NCI-H2081 treated with DMSO at 0.1 percent for 48 hours (cell line): ENCODE results near the gene KXD1.

ENCODE experiments used
- DNase-seq: peaks from one replicate; lab custom pipeline; 2025; lab: John Stamatoyannopoulos, UW

The KXD1 gene

GRCh38 chr19:18601875-18602274, 44.2 kb downstream of the KXD1 start:
- DNase-seq = no peak

GRCh38 chr19:18603255-18603957, 45.7 kb downstream of the KXD1 start:
- no peak for DNase-seq

DNA sequence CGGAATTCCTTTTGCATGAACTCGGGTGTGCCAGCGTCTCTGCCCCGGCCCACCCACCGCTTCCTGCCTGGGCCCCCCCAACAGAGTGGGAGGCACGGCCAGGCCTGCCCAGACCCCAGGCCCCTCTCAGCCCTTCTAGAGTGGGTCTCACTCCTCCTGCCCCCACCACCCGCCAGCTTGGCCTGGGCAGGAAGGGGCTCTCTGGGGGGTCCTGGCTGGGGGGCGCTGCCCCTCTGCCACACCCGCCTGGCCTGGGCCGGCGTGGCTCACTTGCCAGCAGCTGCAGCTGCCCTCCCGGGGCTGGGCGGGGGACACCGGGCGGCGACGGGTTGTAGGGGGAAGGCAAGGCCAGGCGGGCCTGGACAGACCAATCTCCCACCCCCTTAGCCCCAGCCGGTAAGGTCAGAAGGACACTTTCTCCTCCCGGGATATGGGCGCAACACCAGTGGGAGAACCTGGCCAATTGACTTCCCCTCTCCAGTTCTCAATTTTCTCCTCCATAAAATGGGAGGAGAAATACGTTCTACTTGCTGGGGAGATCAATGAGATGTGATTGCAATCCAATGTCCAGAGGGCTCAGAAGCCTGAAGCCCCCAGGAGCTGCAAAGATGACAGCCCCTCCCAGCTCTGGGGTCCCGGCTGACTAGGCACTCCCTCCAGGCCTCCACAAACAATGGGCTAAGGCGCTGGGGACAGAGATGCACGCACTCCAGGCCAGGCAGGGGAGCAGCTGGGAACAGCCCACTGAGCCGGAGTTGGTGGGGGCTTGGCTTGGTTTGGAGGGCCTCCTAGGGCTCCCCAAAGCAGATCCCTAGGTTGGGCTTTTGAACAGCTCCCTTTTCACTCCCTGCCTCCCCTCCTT, 46.5 kb downstream of the KXD1 start:
- no peak for DNase-seq

GRCh38 chr19:18604820-18605159, 47.1 kb downstream of the KXD1 start:
- DNase-seq = no peak

- DNase-seq = no peak
These were observed 47.5 kb downstream of the KXD1 start for GRCh38 chr19:18605196-18605545.

DNA sequence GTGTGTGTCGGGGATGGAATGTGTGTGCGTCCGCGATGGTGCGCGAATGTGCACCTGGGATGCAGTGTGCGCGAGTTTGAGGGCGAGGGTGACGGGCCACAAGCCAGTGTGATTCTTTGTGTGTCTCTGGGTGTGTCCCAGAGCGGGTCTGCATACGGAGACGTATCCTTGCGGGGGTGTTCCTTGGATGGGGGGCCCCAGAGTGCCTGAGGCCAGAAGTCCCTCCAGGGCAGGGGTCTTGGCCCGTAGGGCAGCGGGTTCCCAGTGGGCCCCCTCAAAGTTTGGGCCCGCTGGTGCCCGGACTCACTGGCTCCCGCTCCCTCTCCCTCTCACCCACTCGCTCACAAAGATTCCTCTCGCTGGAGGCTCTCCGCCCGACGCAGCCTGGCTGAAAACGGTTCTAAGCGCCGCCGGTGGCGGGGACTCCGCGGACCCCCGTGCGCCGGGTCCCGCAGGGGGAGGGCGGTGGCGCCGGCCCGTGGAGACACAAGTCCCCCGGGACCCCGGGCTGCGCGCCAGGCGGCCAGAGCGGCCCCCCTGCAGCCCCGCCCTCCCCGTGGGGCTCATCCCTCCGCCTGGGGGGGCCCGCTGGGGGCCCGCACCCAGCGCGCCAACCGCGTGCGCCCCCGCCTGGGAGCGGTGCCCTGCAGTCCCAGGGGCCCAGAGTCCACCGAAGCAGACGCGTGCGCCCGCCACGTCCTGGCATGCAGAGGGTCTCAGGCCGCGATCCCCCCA, 48.0 kb downstream of the KXD1 start:
- no peak for DNase-seq

GRCh38 chr19:18606281-18607225, 48.9 kb downstream of the KXD1 start, which contains the start of gene CRLF1:
Gene CRLF1 (minus strand): TSS chr19:18606799. CDS start chr19:18606656, 143 bp downstream.
- DNase-seq = no peak

- no peak for DNase-seq
These were observed 49.8 kb downstream of the KXD1 start for GRCh38 chr19:18607226-18608101.

DNA sequence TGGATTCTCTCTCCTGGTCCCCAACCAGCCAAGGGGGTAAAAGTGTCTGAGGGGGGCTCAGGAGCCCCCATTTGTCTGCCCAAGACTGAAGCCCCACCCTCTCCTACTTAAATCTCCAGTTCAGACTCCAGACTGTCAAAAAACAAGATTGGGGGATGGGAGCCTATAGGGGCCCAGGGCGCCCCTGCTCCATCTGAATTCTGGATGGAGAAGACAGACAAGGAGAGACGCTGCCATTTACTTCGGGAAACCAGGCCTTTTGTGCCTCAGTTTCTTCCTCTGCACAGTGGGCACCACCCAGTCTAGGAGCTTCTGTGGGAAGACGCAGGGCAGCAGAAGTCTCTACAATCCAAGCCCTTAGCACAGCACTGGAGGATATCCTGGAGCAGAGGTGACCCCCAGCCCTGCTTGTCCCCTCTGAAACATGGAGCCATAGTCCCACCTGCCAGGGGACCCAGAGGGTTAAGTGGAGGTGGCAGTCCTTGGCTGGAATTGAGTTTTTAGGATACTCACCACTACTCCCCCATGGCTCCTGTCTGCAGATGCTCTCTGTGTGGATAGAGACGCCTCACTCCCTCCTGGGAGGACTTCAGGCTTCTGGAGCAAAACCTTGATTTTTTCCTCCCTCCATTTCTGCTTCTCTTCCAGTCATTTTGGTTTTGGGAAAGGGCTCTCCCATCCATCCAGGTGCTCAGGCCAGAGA, 50.6 kb downstream of the KXD1 start:
- no peak for DNase-seq

DNA sequence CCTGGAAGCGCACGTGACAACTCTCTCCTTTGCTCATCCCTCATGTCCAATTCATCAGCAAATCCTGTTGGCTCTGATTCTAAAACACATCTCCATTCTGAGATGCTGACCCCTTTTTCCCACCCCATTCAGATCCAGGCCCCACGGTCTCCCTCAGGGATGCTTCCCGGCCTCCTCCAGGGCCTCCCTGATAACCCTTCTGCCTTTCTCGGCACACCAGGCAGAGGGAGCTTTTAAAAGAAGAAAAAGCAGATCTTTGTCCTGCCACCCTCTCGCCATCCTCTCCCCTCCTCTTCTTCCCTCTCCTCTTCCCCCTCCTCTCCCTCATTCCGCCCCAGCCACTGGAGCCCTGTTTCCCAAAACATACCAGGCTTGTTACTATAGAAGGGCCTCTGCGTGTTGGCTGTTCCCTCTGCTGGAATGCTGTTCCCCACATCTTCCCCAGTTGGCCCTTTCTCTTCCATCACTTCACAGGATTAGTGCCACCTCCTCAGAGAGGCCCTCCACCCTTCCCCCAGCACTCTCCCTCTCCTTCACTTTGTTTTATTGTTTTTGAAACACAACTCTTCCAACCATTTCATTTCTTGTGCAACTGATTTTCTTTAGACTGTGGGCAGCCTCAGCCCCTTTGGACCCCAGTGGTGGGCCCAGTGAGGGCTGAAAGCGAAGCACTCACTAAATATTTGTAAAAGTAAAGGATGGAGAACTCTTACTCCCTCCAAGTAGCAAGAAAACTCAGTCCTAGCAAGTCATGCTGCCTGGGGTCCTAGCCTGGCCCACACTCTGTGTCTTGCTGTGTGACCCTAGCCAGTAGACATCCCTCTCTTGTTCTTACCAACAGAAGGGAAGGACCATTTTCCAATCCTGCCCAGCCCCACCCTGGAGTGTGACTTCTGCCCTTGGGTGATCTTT, 51.4 kb downstream of the KXD1 start:
- DNase-seq = no peak

DNA sequence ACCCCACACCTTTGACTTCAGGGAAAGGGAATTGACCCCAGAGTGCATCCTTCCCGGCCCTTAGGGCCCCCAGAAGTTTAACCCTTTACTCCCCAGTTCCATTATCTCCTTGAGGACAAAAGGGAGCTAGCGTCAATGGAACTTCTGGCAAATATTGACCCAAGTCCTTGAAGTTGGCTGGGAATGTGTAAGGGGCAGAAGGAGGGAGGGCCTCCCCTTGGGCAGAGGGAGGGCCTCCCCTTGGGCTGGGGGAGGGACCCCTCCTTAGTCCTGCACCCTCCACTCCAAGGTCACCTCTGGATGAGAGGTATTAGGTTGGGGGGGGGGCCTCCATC, 52.0 kb downstream of the KXD1 start:
- no peak for DNase-seq

GRCh38 chr19:18610245-18610555, 52.5 kb downstream of the KXD1 start:
- DNase-seq = no peak

GRCh38 chr19:18610556-18611326, 53.1 kb downstream of the KXD1 start:
- DNase-seq = no peak

DNA sequence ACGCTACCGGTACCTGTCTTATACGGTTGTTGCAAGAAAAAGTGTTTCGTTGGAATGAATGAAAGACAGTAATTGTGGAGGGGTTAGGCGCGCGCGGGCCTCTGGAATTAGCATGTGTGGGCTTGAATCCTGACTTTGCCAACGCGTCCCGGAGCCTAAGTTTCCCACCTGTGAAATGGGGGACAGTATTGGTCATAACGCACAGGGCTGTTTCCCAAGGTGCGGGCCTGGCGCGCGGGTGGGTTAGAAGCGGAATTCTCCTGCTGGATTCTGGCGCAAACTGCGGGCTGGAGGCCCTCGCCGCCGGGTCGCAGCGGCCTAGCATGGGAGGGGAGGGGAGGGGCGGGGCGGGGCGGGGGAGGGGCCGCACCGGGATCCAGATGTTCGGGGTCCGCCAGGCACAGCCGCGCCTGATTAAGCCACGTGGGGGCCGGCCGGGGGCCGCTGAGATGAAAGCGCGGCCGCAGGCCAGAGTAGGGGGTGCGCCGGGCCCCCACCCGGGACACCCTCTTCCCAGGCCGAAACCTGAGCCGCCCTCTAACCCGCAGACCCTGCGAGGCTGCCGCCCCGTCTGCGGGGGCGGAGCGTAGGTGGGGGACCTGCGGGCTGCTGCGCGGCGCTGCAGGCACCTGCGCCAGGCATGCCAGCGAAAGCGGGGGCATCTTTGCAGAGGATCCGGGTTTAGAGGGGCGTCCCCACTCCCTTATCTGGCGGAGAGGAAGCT, 53.8 kb downstream of the KXD1 start:
- DNase-seq = no peak

DNA sequence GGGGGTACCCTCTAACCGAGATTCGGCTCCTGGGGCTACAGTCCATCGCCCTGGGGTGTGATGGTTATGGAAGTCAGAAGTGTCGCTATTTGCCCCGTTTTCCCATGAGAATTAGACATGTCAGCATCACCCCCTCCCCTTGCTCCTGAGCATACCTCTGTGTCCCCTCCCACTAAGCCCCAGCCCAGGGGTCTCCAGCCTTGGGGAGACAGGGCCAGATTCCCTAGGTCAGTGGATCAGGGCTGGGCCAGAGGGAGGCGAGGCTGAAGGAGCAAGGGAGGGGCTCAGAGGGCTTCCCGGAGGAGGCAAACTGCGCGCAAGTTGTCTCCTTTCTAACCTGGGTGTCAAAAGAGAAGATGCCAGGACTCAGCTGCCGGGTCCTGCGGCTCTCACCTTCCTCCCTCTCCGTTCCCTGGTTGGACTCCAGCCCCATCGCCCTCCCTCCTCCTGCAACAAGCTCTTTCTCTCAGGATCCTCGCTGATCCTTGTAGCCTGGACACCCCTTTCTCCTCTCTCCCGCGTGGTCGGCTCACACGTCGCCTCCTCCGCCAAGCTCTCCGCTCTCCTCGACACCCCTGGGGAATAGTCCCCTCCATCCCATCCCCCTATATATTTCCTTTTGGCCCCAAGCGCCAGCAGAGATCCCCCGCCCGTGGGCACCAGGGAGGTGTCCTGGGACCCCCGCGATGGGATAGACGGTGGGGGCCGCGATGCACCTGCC, 54.5 kb downstream of the KXD1 start:
- no peak for DNase-seq

GRCh38 chr19:18612772-18613588, 55.3 kb downstream of the KXD1 start, which contains the start of gene TMEM59L:
Gene TMEM59L (plus strand): TSS chr19:18612870. CDS start chr19:18612959, 89 bp downstream.
- no peak for DNase-seq
